ENCODE data around the gene ZMYM5.

- TF ChIP-seq CTCF (conservative IDR thresholded peaks at IDR 0.05; ENCODE audit: low read depth, low read length) (no peak), EZH2phosphoT487 (IDR thresholded peaks at IDR 0.05; ENCODE audit: borderline replicate concordance, low read length) (no peak)
Observed at GRCh38 chr13:19781526-19781925, 81.9 kb downstream of the ZMYM5 start.
